Activated CD4-positive, alpha-beta T cell treated with anti-CD3 and anti-CD28 coated beads for 36 hours (primary cell): Measurements from ENCODE around the gene CRYBG3. TPM values are rescaled to one million over a fixed set of nuclear protein-coding genes. Genes with fewer than 3 reads are reported as not detected.

Source experiments
- ATAC-seq: fragments of 200-7000 bp; cut with Tn5 transposase; one replicate; pipeline ENCODE4 v1.10.0; 2021; ENCODE audit warnings: mild to moderate bottlenecking, moderate library complexity
- CTCF ChIA-PET: fragments of 350-600 bp; sonication (Branson Sonifier 250); formaldehyde crosslinking; loops from one replicate; lab custom pipeline; 2021; ENCODE audit warnings: antibody characterized with exemption; lab: Charles Lee
- POLR2A ChIA-PET: fragments of 350-600 bp; sonication (Branson Sonifier 250); formaldehyde crosslinking; loops from one replicate; lab custom pipeline; 2021; ENCODE audit warnings: antibody characterized with exemption, inconsistent platforms; lab: Charles Lee
- DNase-seq: peaks from one replicate; pipeline ENCODE4 v3.0.0-alpha.2; 2020
- H3K27ac Mint-ChIP-seq: one replicate; pipeline ENCODE4 v1.8.0; 2021; ENCODE audit warnings: mixed read lengths
- H3K27me3 Mint-ChIP-seq: one replicate; pipeline ENCODE4 v1.8.0; 2021; ENCODE audit warnings: mixed read lengths
- H3K36me3 Mint-ChIP-seq: one replicate; pipeline ENCODE4 v1.8.0; 2021; ENCODE audit warnings: low read depth, mixed read lengths
- H3K4me1 Mint-ChIP-seq: one replicate; pipeline ENCODE4 v1.8.0; 2021; ENCODE audit warnings: mixed read lengths
- H3K4me3 Mint-ChIP-seq: one replicate; pipeline ENCODE4 v1.8.0; 2021; ENCODE audit warnings: mild to moderate bottlenecking, moderate library complexity, mixed read lengths
- H3K9me3 Mint-ChIP-seq: one replicate; pipeline ENCODE4 v1.8.0; 2021; ENCODE audit warnings: low read depth, mixed read lengths
- intact Hi-C, 2 experiments: fragments of 100-400 bp; cut with DNase I in 1 of 2; cut with micrococcal nuclease in 1 of 2; formaldehyde crosslinking; loops; one replicate each; pipeline versions ENCODE4 v1.14.2 to v1.15.1; 2022 to 2024; cut with DNase I, micrococcal nuclease
- total RNA-seq, 2 experiments: library from RNA; stranded (reverse); gene quantifications; one replicate each; pipeline ENCODE4 v1.2.3, GENCODE V29; 2021

The CRYBG3 gene
- total RNA-seq, 2 experiments from 2014 or later, result 4.2 to 4.9 TPM

DNA sequence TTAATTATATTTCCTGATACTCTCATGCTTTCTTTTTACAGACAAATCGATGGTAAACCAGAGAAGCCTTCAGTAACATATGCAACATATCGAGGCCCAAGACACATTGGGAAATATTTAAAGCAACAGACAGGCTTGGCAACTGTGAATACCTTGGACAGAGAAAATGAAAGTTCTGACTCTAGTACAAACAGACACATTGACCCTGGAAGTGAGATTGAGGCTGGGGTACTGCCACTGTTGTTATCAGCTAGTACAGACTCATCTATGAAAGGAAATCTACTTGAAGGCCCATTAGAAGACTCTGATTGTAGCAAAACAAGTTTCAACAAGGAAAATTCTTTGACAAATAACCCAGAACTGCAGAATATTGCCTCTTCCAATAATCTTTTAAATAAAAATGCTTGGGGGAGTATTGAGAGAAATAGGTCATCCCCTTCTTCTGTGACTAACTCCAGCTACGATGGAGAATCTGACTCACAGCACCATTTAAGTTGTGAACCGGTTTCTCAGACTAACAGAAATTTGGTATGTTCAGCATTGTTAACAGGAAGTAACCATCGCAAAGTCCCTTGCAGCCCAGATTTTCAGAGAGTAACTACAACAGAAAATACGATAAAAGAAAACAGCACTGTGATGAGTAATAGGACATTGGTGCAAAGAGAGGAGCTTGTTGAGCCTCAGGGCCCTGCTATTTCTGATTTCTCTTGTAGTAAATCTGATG lies 50.2 kb downstream of the CRYBG3 start:
- no peaks in the 10 kb centered on the region for H3K27me3 Mint-ChIP-seq
- H3K27ac Mint-ChIP-seq, result peak overlapping the region; percentile 86
- ATAC-seq (peak; percentile 93), DNase-seq (peak; percentile 57)
- H3K4me3 Mint-ChIP-seq, result peak overlapping the region; percentile 28
- intact Hi-C loops, result loop anchor here (1.0 to 2.0 kb wide), 2 partner anchors 51 to 57 kb away; no protein-coding TSS in a partner anchor
- ChIA-PET POLR2A (no interaction called here), CTCF (interaction anchor here (1.4 to 2.1 kb wide), 2 partner anchors 112 to 151 kb away, joined by 5 read pairs; no protein-coding TSS in a partner anchor)
- peaks cover 22% of the 10 kb centered on the region for H3K4me1 Mint-ChIP-seq
- H3K9me3 Mint-ChIP-seq, result no peaks in the 10 kb centered on the region
- H3K36me3 Mint-ChIP-seq, result peaks cover 2% of the 10 kb centered on the region

DNA sequence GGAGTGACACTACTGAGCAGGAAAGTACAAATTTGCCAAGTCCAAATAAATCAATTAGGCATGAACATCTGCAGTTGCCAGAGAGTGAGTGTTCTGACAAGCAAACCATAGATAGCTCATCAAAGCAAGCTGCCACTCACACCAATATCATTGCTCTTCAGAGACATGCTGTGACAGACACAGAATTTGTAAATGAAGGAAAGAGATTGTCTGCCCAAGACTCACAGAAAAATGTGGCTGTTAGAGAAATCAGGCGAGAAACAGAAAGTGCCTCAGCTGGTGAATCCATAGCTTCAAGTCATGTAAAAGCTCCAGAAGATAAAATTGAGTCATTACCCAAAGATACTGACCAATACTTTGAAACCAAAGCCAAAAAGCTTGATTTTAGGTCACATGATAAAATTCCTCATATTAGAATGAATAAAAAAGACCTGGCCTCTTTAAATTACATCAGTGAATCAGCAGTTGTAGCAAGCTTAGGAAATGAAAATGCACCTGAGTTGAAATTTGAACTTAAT lies 50.8 kb downstream of the CRYBG3 start:
- no peaks in the 10 kb centered on the region for H3K9me3 Mint-ChIP-seq
- ChIA-PET CTCF (interaction anchor here (1.4 to 2.1 kb wide), 2 partner anchors 112 to 151 kb away, joined by 5 read pairs; no protein-coding TSS in a partner anchor), POLR2A (no interaction called here)
- H3K27me3 Mint-ChIP-seq, result no peaks in the 10 kb centered on the region
- H3K4me1 Mint-ChIP-seq, result peaks cover 22% of the 10 kb centered on the region
- ATAC-seq, result peak; percentile 31
- no peak for DNase-seq
- H3K36me3 Mint-ChIP-seq, result peaks cover 2% of the 10 kb centered on the region
- no peak overlapping the region for H3K4me3 Mint-ChIP-seq
- H3K27ac Mint-ChIP-seq, result peak overlapping the region; percentile 86
- intact Hi-C loops, result loop anchor here (1.0 to 2.0 kb wide), 2 partner anchors 52 to 57 kb away; no protein-coding TSS in a partner anchor

DNA sequence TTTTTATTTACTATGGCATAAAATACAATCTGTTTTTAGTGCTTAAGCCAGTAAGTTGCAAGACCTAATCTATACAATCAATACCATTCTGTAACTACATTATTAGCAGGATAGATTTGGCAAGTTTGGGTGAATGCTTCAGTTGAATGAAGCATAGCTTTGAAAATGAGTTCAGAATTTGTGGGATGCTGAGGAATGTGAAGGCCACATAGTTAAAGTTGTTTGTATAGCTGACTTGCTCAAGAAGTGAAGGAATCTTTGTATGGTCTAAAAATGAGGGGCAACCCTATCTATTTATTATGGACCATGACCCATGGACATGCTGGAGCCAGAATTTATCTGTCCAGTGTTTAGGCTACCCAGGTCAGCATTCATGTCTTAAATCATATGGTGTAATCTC lies 58.5 kb downstream of the CRYBG3 start:
- CTCF ChIA-PET, result interaction anchor here (0.5 kb wide), 1 partner anchor 18 kb away, joined by 6 read pairs; no protein-coding TSS in a partner anchor
- Mint-ChIP-seq H3K4me3 (no peak overlapping the region), H3K36me3 (no peaks in the 10 kb centered on the region), H3K4me1 (peaks cover 14% of the 10 kb centered on the region), H3K27me3 (no peaks in the 10 kb centered on the region), H3K27ac (no peak overlapping the region), H3K9me3 (no peaks in the 10 kb centered on the region)
- no peak for ATAC-seq
- no peak for DNase-seq
- intact Hi-C loops, result no loop called here
- POLR2A ChIA-PET, result no interaction called here

DNA sequence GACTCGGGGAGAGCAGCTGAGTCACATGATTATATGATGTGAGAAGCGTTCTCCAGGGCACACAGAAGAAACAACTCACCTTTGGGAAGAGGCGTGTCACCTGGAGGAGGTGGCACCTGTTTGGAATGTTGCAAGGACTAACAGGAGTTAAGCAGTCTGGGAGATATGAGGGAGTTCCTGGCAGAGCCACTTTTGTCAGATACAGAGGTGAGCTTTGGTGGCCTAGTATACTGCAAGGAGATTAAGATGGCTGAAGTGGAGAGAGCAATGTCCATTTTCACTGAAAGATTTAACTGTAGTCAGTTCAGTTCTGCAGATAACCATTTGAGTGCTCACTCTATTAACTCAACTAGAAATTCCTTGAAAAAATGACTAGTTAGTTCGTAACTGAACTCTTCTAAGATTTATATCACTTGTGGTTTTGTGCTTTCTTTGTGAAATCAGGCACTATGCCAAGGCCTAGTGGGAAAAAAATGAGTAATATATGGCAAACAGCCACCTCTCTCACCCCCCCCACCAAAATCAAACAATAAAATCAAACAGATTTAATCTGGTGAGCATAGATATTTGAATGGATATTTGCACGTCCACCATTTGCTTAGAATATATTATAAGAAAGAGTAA lies 61.3 kb downstream of the CRYBG3 start:
- no peaks in the 10 kb centered on the region for H3K9me3 Mint-ChIP-seq
- H3K4me1 Mint-ChIP-seq, result peaks cover 14% of the 10 kb centered on the region
- H3K27me3 Mint-ChIP-seq, result no peaks in the 10 kb centered on the region
- POLR2A ChIA-PET, result no interaction called here
- intact Hi-C loops, result no loop called here
- ATAC-seq (peak; percentile 66), DNase-seq (peak; percentile 10)
- no peak overlapping the region for H3K27ac Mint-ChIP-seq
- no peaks in the 10 kb centered on the region for H3K36me3 Mint-ChIP-seq
- no peak overlapping the region for H3K4me3 Mint-ChIP-seq
- CTCF ChIA-PET, result no interaction called here

DNA sequence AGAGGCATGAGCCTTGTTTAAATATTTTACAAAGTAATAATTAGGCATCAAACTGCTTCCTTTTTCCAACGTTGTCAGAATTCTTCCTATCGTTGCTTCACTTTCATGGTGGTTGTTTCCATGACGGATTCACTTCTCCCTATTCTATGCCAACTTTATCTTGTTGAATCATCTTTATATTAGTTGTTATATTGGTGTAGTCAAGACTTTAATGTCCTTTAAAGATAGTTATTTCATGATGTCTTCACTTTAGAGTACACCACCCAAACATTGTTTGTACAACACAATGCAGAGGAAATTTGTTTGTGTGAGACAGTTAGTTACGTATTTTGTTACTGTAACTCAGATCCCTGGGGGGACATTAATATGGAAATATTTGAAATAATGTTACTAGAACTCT lies 61.9 kb downstream of the CRYBG3 start:
- intact Hi-C loops, result no loop called here
- CTCF ChIA-PET, result no interaction called here
- H3K36me3 Mint-ChIP-seq, result no peaks in the 10 kb centered on the region
- POLR2A ChIA-PET, result no interaction called here
- DNase-seq (no peak), ATAC-seq (no peak)
- H3K27ac Mint-ChIP-seq, result no peak overlapping the region
- peaks cover 14% of the 10 kb centered on the region for H3K4me1 Mint-ChIP-seq
- H3K4me3 Mint-ChIP-seq, result no peak overlapping the region
- no peaks in the 10 kb centered on the region for H3K9me3 Mint-ChIP-seq
- no peaks in the 10 kb centered on the region for H3K27me3 Mint-ChIP-seq

DNA sequence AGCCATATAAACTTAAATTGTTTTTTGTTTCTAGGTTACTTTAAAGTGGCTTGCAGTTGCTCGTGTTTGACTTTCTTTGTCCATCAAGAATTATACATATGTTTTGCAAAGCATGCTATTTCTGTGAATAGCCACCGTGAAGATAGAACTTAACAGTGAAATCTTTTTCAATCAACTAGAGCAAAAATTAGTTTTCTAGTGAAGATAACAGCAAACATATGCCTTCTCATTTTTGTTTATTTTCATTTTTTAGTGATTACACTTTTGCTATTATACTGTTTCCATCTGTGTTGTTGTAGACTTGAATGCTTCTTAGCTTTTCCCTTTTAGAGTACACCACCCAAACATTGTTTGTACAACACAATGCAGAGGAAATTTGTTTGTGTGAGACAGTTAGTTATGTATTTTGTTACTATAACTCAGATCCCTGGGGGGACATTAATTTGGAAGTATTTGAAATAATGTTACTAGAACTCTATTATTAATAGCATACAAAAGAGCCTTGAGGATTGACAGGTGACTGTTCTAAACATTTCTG lies 62.8 kb downstream of the CRYBG3 start:
- H3K36me3 Mint-ChIP-seq, result no peaks in the 10 kb centered on the region
- POLR2A ChIA-PET, result no interaction called here
- intact Hi-C loops, result no loop called here

DNA sequence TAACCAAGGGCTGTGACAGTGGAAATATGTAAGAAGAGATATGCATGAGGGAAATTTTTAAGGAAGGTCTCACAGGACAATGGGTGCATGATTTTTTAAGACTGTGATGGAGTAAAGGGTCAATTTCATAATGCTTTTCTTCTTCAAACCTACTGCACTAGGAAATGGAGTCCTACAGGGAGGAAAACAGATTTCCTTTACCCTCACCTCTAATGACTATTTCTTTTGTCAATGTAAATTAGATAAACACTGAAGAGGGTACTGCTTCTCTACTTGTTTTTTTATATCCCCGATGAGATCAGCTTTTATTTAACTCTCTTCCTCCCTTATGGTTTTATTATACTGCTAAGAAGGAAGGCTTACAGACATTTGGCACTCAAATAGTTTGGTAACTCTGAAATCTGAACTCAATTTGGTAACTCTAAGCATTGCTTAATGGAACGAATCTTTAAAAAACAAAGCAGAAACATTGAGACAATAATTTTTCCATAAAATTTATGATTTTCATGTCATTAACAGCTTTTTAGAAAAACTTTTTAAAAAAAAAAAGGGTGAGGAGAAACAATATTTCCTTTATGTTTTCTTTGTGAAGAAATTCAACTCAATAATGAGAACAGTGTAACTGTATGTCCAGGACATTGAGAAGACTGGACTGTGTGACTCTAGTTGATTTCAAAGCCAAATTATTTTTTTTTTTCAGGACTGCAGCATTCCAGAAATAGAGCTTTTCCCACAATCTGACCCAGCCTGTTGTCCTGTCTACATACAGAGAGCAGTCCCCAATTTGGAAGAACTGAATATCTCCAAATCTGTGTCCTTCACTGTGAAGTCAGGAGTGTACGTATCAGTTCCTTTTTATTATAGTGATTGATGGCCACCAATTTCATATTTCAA lies 64.4 kb downstream of the CRYBG3 start:
- Mint-ChIP-seq H3K9me3 (no peaks in the 10 kb centered on the region), H3K27me3 (no peaks in the 10 kb centered on the region), H3K4me3 (no peak overlapping the region), H3K4me1 (peaks cover 14% of the 10 kb centered on the region), H3K27ac (no peak overlapping the region), H3K36me3 (no peaks in the 10 kb centered on the region)
- DNase-seq, result no peak
- CTCF ChIA-PET, result no interaction called here
- POLR2A ChIA-PET, result no interaction called here
- intact Hi-C loops, result no loop called here
- ATAC-seq, result no peak

More for the DNA sequence above, 62.8 kb downstream of the CRYBG3 start:
- H3K4me3 Mint-ChIP-seq, result no peak overlapping the region
- DNase-seq (no peak), ATAC-seq (no peak)
- H3K4me1 Mint-ChIP-seq, result peaks cover 14% of the 10 kb centered on the region
- no peaks in the 10 kb centered on the region for H3K27me3 Mint-ChIP-seq
- no peaks in the 10 kb centered on the region for H3K9me3 Mint-ChIP-seq
- no peak overlapping the region for H3K27ac Mint-ChIP-seq
- CTCF ChIA-PET, result no interaction called here

DNA sequence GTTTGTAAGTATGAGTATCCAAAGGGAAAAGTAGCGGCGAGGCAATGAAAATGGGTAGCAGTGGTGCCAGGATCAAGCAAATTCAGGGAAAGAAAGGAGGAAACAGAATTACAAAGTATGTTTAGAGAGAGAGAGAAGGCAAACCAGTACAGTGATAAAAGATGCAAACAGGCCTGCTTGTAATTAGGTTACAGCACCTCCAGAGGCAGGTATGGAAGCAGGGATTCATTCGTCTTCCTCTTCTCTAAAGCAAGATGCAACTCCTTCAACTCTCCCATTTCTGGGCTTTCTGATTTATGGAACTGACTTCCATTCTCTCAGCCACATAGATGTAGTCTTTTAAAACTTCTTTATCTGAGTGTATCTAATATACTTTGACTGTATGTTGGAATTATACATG lies 68.0 kb downstream of the CRYBG3 start:
- Mint-ChIP-seq H3K4me3 (no peak overlapping the region), H3K27me3 (no peaks in the 10 kb centered on the region), H3K9me3 (no peaks in the 10 kb centered on the region), H3K27ac (no peak overlapping the region), H3K36me3 (no peaks in the 10 kb centered on the region), H3K4me1 (no peaks in the 10 kb centered on the region)
- ChIA-PET CTCF (no interaction called here), POLR2A (no interaction called here)
- intact Hi-C loops, result no loop called here
- ATAC-seq (no peak), DNase-seq (no peak)

DNA sequence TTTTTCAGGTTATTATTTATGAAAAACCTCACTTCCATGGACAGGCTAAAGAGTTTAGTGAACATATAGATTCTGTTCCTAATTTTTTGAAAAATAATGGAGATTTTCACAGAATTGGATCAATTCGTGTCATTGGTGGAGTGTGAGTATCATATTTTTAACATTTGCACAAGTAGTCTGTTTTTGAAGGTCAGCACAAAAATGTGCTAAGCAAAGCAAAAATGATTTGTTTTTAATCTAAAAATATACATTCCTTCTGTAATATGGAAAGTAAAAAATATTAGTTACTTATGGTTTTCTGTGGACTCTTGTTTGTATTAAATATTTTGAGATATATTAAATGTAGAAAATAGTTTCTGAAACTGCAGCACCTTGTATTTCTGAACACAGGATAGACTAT lies 71.0 kb downstream of the CRYBG3 start:
- no peaks in the 10 kb centered on the region for H3K4me1 Mint-ChIP-seq
- ATAC-seq (no peak), DNase-seq (no peak)
- no peaks in the 10 kb centered on the region for H3K27me3 Mint-ChIP-seq
- ChIA-PET CTCF (interaction anchor here (1.2 to 1.3 kb wide), 2 partner anchors 77 to 129 kb away, joined by 4 to 5 read pairs; no protein-coding TSS in a partner anchor), POLR2A (no interaction called here)
- intact Hi-C loops, result no loop called here
- no peaks in the 10 kb centered on the region for H3K36me3 Mint-ChIP-seq
- H3K9me3 Mint-ChIP-seq, result no peaks in the 10 kb centered on the region
- H3K27ac Mint-ChIP-seq, result no peak overlapping the region
- H3K4me3 Mint-ChIP-seq, result no peak overlapping the region

DNA sequence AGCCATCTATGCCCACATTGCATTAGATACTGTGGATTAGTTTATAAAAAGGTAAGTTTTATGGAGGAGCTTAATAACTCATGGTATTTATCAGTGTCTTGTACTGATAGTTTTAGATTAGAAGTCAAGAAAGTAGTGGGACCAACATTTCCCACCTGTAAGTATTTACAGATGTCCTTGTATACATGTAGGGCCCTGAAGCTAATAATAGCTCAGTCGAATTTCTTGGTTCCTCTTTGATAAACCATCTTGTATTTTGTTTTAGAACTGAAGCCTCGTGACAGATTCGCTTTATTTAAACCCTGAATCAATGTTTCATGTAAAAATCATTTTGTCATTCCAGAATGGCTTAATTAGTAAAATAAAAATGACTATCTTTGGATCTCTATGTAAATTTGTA lies 73.4 kb downstream of the CRYBG3 start:
- no peak overlapping the region for H3K27ac Mint-ChIP-seq
- DNase-seq, result no peak
- ATAC-seq, result no peak
- H3K4me1 Mint-ChIP-seq, result no peaks in the 10 kb centered on the region
- no peak overlapping the region for H3K4me3 Mint-ChIP-seq
- no peaks in the 10 kb centered on the region for H3K27me3 Mint-ChIP-seq
- POLR2A ChIA-PET, result no interaction called here
- H3K9me3 Mint-ChIP-seq, result no peaks in the 10 kb centered on the region
- no peaks in the 10 kb centered on the region for H3K36me3 Mint-ChIP-seq
- CTCF ChIA-PET, result interaction anchor here (1.1 kb wide), 1 partner anchor 128 kb away, joined by 3 read pairs; no protein-coding TSS in a partner anchor
- intact Hi-C loops, result no loop called here

DNA sequence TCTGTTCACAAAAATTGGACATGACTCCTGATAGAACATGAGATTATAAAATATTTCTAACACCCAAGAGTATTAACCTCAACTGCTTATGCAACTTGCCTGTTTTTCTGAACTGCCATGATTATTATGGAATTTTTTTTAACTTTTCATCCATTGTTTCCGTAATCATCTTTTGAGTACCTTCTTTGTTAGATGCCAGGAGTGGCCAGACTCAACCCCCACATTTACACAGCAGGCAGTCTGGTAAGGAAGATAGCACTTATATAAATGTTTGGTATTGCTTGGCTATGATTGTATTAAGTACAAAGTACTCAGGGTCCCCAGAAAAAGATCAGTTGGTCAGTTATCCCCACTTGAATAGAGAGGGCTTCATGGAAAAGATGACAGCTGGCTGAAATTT lies 74.3 kb downstream of the CRYBG3 start:
- intact Hi-C loops, result no loop called here
- H3K36me3 Mint-ChIP-seq, result no peaks in the 10 kb centered on the region
- ChIA-PET POLR2A (no interaction called here), CTCF (no interaction called here)
- no peak overlapping the region for H3K27ac Mint-ChIP-seq
- H3K27me3 Mint-ChIP-seq, result no peaks in the 10 kb centered on the region
- no peaks in the 10 kb centered on the region for H3K9me3 Mint-ChIP-seq
- ATAC-seq, result no peak
- no peak overlapping the region for H3K4me3 Mint-ChIP-seq
- no peak for DNase-seq
- H3K4me1 Mint-ChIP-seq, result peaks cover 3% of the 10 kb centered on the region
